Dedifferentiated amniotic fluid mesenchymal stem cell (primary cell): ENCODE data around the gene KIF5C.

Source experiments
- DNase-seq: peaks from one replicate; pipeline ENCODE4 v3.0.0-alpha.2; 2016; ENCODE audit errors: extremely low spot score

KIF5C gene

GRCh38 chr2:148989882-148990493 lies 115.0 kb downstream of the KIF5C start:
- peak; percentile 91 for DNase-seq

- no peak for DNase-seq
Measured at GRCh38 chr2:148990968-148991367, 115.9 kb downstream of the KIF5C start.

- no peak for DNase-seq
Measured at GRCh38 chr2:148992448-148992847, 117.4 kb downstream of the KIF5C start.

GRCh38 chr2:148993351-148993750 lies 118.3 kb downstream of the KIF5C start:
- DNase-seq: no peak

GRCh38 chr2:148994341-148994740 lies 119.3 kb downstream of the KIF5C start:
- DNase-seq: no peak

- no peak for DNase-seq
Measured at GRCh38 chr2:148996805-148997204, 121.8 kb downstream of the KIF5C start.

- no peak for DNase-seq
Measured at GRCh38 chr2:148998165-148998830, 123.3 kb downstream of the KIF5C start.

- DNase-seq: no peak
Measured at GRCh38 chr2:148998831-148999200, 123.8 kb downstream of the KIF5C start.

- no peak for DNase-seq
Measured at GRCh38 chr2:148999451-148999921, 124.5 kb downstream of the KIF5C start.

- no peak for DNase-seq
Measured at GRCh38 chr2:149000158-149000938, 125.3 kb downstream of the KIF5C start.

GRCh38 chr2:149001496-149001895 lies 126.5 kb downstream of the KIF5C start:
- no peak for DNase-seq

- DNase-seq: no peak
Measured at GRCh38 chr2:149002378-149002890, 127.4 kb downstream of the KIF5C start.

GRCh38 chr2:149002891-149003740 lies 128.1 kb downstream of the KIF5C start:
- DNase-seq: no peak

- DNase-seq: no peak
Measured at GRCh38 chr2:149004836-149005235, 129.8 kb downstream of the KIF5C start.

- DNase-seq: no peak
Measured at GRCh38 chr2:149005471-149006077, 130.5 kb downstream of the KIF5C start.

- DNase-seq: no peak
Measured at GRCh38 chr2:149006883-149007543, 132.0 kb downstream of the KIF5C start.

- no peak for DNase-seq
Measured at GRCh38 chr2:149008381-149008780, 133.4 kb downstream of the KIF5C start.

GRCh38 chr2:149009576-149010461 lies 134.8 kb downstream of the KIF5C start:
- DNase-seq: no peak

GRCh38 chr2:149012545-149012944 lies 137.5 kb downstream of the KIF5C start:
- DNase-seq: no peak

- no peak for DNase-seq
Measured at GRCh38 chr2:149015501-149015900, 140.5 kb downstream of the KIF5C start.
